ENCODE data around the gene C1QBP. TPM values are rescaled to one million over a fixed set of nuclear protein-coding genes. Genes with fewer than 3 reads are reported as not detected.

The C1QBP gene
- total RNA-seq, 4 donors from 2014 or later, result 54.2 to 86.6 (median 68.1) TPM

DNA sequence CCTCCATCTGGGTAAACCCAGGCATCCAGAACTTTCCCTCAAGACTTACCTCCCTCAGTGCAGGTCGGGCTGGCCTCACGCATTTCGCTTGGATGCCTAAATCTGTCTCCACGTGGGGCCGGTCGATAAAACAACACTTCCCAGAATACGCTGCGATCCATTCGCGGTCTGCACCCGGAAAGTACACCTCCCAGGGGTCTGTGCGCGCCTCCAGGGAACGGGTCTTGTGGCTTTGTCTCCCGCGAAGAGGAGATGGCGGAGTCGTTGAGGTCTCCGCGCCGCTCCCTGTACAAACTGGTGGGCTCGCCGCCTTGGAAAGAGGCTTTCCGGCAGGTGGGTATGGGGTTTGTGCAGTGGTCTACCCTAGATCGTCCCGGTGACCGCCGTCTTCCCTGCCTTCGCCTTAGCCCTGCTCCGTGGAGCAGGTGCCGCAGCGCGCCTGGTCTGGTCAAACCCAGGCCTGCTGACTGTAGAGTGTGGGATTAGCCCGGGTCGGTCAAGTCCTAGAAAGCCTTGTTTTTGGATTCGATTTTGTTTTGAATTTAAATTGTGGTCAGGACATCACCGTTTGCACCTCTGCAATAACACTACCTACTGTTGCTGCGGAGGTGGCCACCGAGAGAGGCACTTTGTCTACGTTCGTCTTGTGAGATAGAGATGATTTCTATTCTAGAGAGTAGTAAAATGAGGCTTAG, 18.8 kb downstream of the C1QBP start, which contains the start of gene RPAIN:
TSS of gene RPAIN (plus strand) at position 224 of the 695 bp plus-strand sequence. CDS start at position 253, 29 bp downstream.
- Histone ChIP-seq H3K36me3 (peaks cover 0 to 44% (median 0%) of the 10 kb centered on the region in 3 donors), H3K4me1 (peaks cover 0 to 32% (median 12%) of the 10 kb centered on the region in 4 donors), H3K4me3 (peak within 1 kb of the TSS; percentile 71 to 83 (median 74)), H3K9me3 (no peaks in the 10 kb centered on the region), H3K27me3 (no peaks in the 10 kb centered on the region), H3K27ac (peak within 1 kb of the TSS; percentile 89 to 97 (median 92))
- TF ChIP-seq, protein P1, sequence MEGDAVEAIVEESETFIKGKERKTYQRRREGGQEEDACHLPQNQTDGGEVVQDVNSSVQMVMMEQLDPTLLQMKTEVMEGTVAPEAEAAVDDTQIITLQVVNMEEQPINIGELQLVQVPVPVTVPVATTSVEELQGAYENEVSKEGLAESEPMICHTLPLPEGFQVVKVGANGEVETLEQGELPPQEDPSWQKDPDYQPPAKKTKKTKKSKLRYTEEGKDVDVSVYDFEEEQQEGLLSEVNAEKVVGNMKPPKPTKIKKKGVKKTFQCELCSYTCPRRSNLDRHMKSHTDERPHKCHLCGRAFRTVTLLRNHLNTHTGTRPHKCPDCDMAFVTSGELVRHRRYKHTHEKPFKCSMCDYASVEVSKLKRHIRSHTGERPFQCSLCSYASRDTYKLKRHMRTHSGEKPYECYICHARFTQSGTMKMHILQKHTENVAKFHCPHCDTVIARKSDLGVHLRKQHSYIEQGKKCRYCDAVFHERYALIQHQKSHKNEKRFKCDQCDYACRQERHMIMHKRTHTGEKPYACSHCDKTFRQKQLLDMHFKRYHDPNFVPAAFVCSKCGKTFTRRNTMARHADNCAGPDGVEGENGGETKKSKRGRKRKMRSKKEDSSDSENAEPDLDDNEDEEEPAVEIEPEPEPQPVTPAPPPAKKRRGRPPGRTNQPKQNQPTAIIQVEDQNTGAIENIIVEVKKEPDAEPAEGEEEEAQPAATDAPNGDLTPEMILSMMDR (IDR thresholded peaks at IDR 0.05), result no peak
- TF ChIP-seq POLR2A (IDR thresholded peaks at IDR 0.05), result peak; percentile 52 to 62
- peak; percentile 90 to 96 (median 92) for DNase-seq

DNA sequence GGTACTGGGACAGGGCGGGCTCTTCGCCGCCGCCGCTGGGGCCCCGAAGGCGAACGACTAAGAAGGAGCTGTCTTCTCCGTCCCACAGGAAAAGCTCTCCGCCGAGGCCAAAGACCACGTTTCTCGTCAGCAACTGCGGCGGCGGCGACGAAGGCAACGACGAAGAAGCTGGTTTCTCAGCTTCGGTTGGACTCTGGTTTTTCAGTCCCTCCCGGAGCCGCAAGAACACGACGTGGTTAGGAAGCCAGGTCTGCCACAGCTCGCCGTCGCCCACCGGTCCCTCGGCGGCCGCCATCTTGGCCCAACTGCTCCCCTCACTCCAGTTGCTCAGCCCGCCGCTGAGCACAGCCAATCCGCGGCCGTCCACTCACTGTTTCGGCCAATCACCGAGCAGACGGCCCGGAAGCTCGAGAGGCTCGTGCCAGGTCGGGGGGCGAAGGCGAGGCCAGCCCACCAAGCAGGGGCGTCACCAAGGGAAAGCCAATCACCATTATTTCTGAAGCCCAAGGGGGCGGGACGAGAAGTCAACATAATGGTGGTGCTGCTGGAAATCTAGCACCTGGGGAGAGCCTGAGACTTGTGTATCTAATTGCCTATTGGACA, 19.5 kb downstream of the C1QBP start, which contains the start of gene NUP88:
TSS of gene NUP88 (minus strand) at position 307 of the 603 bp plus-strand sequence. CDS start at position 295, 12 bp downstream.
- TF ChIP-seq, protein P1 (IDR thresholded peaks at IDR 0.05), result peak in 1 of 6 experiments; percentile 8
- TF ChIP-seq POLR2A (IDR thresholded peaks at IDR 0.05), result peak; percentile 71 to 82
- Histone ChIP-seq H3K4me3 (peak within 1 kb of the TSS; percentile 71 to 83 (median 74)), H3K27me3 (no peaks in the 10 kb centered on the region), H3K4me1 (peaks cover 0 to 32% (median 12%) of the 10 kb centered on the region in 4 donors), H3K36me3 (peaks cover 0 to 44% (median 0%) of the 10 kb centered on the region in 3 donors), H3K27ac (peak within 1 kb of the TSS; percentile 89 to 97 (median 92)), H3K9me3 (no peaks in the 10 kb centered on the region)
- DNase-seq, result peak; percentile 96 to 98 (median 96)

DNA sequence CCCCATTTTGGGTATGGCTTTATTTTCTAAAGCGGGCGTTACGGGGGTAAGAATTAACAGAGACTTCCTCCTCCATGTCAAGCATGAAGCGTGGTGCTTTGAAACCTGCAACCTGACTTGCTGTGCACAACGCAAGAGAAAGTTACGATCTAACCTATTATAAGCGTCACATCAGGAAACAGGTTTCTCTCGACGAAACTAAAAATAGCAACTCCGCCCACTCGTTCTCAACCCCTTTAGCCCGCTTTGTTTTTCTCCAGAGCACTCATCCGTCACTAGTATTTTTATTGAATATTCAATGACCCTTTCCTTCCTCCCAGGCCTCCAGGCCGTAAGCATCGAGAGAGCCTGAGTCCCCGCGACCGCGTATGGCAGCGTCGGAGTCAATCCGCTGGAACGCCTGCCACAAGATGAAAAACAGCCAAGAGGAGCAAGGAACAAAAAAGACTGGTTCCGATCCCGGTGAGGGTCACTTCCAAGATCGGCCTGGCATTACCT, 20.0 kb downstream of the C1QBP start:
- H3K9me3 ChIP-seq, result no peaks in the 10 kb centered on the region
- peak overlapping the region; percentile 71 to 83 (median 74) for H3K4me3 ChIP-seq
- H3K27ac ChIP-seq, result peak overlapping the region; percentile 89 to 97 (median 92)
- DNase-seq, result peak in 2 of 3 donors; percentile 74 to 86
- peaks cover 0 to 42% (median 0%) of the 10 kb centered on the region in 3 donors for H3K36me3 ChIP-seq
- H3K27me3 ChIP-seq, result no peaks in the 10 kb centered on the region
- peaks cover 0 to 32% (median 12%) of the 10 kb centered on the region in 4 donors for H3K4me1 ChIP-seq
- TF ChIP-seq, protein P1 (IDR thresholded peaks at IDR 0.05), result no peak
- TF ChIP-seq POLR2A (IDR thresholded peaks at IDR 0.05), result peak in 1 of 2 donors; percentile 14

DNA sequence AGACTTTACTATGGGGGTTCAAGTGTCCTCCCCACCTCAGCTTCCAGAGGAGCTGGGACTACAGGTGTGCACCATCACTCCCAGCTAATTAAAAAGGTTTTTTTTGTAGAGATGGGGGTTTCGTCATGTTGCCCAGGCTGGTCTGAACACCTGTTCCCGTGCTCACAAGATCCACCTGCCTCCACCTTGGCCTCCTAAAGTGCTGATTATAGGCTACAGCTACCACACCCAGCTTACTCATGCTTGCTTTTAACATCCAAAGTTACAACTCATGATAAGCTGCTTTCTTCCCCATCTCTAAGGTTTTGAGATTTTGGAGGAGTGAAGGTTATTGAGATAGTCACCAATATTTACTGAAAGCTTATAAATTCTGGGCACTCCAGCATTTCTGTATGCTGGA, 22.1 kb downstream of the C1QBP start:
- H3K27me3 ChIP-seq, result no peaks in the 10 kb centered on the region
- H3K4me3 ChIP-seq, result no peak overlapping the region
- TF ChIP-seq POLR2A (IDR thresholded peaks at IDR 0.05), result no peak
- TF ChIP-seq, protein P1 (IDR thresholded peaks at IDR 0.05), result no peak
- peaks cover 0 to 42% (median 0%) of the 10 kb centered on the region in 3 donors for H3K36me3 ChIP-seq
- no peak overlapping the region for H3K27ac ChIP-seq
- H3K4me1 ChIP-seq, result peaks cover 0 to 32% (median 12%) of the 10 kb centered on the region in 4 donors
- DNase-seq, result no peak
- H3K9me3 ChIP-seq, result no peaks in the 10 kb centered on the region

DNA sequence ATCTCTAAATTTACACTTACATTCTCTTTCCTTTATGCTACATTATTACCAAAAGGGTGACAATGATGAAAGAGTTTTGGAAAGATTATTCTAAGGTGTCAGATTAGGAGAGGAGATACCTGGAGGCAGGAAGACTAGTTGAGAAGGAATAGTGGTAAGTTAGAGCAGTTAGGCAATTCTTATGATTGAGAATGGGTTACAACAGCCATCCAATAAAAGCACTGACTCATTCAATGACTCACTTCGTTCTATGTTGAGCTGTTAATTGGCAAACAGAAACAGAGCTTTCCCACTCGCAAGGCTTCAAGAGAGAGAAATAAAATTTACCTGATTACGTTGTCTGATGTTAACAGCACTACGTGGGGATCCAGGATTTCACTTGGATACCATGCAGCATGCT, 25.3 kb downstream of the C1QBP start:
- peak overlapping the region in 1 of 4 donors; percentile 51 for H3K27ac ChIP-seq
- H3K36me3 ChIP-seq, result peaks cover 0 to 66% (median 0%) of the 10 kb centered on the region in 3 donors
- H3K9me3 ChIP-seq, result no peaks in the 10 kb centered on the region
- H3K27me3 ChIP-seq, result no peaks in the 10 kb centered on the region
- H3K4me1 ChIP-seq, result peaks cover 0 to 25% (median 10%) of the 10 kb centered on the region in 4 donors
- TF ChIP-seq POLR2A (IDR thresholded peaks at IDR 0.05), result no peak
- TF ChIP-seq, protein P1 (IDR thresholded peaks at IDR 0.05), result no peak
- H3K4me3 ChIP-seq, result no peak overlapping the region
- DNase-seq, result no peak
